ENCODE data around the gene ZNF680.

DNA sequence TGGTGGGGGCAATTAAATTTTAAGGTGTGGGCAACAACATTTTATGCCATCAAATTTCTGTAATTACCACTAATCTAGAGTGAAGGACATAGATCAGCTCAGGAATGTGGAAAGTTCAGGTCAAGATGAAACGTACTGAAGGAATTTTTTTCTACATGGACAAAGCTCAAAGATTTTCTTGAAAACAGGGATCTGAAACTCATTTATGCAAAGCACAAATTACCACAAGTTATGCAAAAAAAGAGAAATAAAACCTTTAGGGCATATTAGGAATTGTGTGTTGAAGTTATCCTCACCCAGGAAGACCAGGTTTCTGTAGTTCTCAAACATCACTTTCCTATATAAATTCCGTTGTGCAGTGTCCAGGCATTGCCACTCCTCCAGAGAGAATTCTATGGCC is 18.9 kb downstream of the ZNF680 start:
- TF ChIP-seq, protein P1, sequence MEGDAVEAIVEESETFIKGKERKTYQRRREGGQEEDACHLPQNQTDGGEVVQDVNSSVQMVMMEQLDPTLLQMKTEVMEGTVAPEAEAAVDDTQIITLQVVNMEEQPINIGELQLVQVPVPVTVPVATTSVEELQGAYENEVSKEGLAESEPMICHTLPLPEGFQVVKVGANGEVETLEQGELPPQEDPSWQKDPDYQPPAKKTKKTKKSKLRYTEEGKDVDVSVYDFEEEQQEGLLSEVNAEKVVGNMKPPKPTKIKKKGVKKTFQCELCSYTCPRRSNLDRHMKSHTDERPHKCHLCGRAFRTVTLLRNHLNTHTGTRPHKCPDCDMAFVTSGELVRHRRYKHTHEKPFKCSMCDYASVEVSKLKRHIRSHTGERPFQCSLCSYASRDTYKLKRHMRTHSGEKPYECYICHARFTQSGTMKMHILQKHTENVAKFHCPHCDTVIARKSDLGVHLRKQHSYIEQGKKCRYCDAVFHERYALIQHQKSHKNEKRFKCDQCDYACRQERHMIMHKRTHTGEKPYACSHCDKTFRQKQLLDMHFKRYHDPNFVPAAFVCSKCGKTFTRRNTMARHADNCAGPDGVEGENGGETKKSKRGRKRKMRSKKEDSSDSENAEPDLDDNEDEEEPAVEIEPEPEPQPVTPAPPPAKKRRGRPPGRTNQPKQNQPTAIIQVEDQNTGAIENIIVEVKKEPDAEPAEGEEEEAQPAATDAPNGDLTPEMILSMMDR (IDR thresholded peaks at IDR 0.05), result no peak
- TF ChIP-seq POLR2A (IDR thresholded peaks at IDR 0.05), result no peak

All from adrenal gland (tissue), 5 donors.